ENCODE data around the gene TTLL12.

The TTLL12 gene

GRCh38 chr22:43198126-43198525 lies 11.2 kb upstream of the TTLL12 start:
- no peak for DNase-seq

- DNase-seq, result no peak
Measured at GRCh38 chr22:43197271-43197941, 10.5 kb upstream of the TTLL12 start.

GRCh38 chr22:43191831-43192230 lies 4.9 kb upstream of the TTLL12 start:
- no peak for DNase-seq

DNA sequence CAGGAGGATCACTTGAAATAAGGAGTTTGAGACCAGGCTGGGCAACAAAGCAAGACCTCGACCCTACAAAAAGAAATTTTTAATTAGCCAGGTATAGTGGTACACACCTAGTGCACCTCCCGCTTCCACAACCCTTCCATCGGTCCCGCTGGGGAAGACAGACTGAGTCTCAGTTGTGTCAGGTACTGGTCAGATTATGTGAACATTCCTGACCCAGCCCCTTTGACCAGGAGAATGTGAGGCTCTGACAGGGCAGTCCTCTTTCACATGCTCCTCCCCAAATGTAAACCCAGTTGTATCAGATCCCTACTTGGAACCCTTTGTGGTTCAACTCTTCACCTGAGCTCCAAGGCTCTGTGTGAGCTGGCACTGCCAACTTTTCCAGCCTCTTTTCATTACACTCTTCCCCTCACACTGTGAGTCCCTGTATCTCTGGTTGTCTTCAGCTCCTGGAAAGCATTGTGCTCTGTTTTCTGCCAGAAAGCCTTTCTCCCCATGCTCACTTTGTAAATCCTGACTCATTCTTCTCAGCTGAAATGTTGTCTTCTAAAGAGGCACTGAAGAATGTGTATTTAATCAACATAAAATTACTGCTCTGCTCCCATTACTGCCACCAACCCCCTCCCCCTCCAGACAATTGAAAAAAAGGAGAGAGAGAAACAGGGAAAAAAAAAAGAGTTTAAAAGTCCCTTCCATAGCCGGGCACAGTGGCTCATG lies 2.1 kb upstream of the TTLL12 start:
- no peak for DNase-seq

GRCh38 chr22:43187171-43188099 lies 501 bp upstream of the TTLL12 start:
- DNase-seq, result peak; percentile 81

- no peak for DNase-seq
Measured at GRCh38 chr22:43185860-43186261, 1.1 kb downstream of the TTLL12 start.

GRCh38 chr22:43183496-43184277 lies 3.2 kb downstream of the TTLL12 start:
- no peak for DNase-seq

DNA sequence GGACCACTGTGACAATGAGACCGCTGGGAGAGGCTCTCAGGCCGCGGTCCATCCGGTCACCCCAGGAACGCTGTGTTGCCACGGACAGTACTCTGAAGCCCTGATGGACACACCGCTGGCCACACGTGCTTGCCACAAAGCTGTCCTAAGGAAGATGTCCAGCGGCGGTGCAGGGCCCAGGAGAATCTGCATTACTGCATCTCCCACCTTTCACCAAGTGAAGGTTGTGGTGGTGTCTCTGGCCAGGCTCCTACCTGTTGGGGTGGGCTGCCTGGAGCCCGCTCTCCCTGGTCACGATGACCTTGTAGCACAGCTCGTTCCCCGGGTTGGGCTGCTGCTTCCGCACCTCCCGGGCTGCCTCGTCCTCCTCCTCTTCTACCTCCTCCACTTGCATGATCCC lies 4.2 kb downstream of the TTLL12 start:
- DNase-seq, result no peak

DNA sequence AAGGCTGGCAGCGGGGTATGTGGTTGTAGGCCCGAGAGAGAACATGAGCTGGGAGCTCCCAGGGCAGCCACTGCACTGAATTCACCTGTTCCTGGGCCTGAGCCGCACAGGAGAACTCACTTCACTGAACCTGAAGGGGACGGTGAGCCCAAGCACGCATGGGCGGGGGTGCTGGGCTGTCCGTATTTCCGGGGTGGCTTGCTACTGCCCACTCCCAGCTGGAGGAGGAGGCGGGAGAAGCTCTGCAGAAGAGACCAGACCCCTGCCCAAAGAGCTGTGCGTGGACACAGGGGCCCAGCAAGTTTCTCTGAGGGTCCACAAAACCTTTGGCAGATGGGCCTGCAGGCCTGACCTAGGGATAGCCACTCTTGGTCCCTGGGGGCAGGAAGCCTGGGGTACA lies 4.8 kb downstream of the TTLL12 start:
- no peak for DNase-seq

- DNase-seq, result no peak
Measured at GRCh38 chr22:43181321-43182076, 5.4 kb downstream of the TTLL12 start.

GRCh38 chr22:43180670-43181069 lies 6.3 kb downstream of the TTLL12 start:
- no peak for DNase-seq

- DNase-seq, result no peak
Measured at GRCh38 chr22:43179911-43180195, 7.1 kb downstream of the TTLL12 start.

DNA sequence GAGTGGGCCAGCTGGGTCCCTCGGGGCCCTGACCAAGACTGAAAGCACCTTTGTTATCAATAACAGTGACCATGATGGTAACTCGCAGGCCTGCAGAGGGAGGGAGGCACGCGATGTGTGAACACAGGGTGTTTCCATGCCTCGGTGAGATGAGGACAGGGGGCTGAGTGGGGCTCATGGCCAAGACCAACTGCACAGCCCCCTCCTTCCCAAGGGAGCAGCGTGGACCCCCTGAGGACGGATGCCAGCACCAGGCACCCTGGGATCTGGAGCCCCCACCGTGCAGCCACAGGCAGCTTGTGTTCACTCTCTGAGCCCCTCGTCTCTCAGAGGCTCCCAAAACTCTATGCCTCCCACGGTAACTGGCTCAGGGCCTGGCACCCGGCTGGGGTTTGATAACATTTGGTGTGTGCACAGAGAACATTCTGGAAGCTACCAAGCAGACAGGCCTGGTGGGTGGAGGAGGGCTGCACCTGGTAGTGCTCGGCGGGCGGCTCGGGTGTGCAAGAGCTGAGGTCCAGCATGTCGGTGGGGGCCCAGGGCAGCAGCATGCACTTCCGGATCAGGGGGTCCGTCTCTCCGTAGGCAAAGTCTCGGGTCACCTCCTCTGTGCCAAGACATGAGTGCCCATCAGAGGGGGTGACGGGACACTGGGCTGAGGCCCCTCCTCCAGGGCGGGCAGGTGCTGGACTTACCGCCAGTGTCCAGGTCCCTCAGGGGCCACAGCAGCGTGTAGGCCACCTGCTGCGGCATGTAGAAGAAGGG lies 7.6 kb downstream of the TTLL12 start:
- DNase-seq, result no peak

GRCh38 chr22:43177479-43177878 lies 9.5 kb downstream of the TTLL12 start:
- no peak for DNase-seq

DNA sequence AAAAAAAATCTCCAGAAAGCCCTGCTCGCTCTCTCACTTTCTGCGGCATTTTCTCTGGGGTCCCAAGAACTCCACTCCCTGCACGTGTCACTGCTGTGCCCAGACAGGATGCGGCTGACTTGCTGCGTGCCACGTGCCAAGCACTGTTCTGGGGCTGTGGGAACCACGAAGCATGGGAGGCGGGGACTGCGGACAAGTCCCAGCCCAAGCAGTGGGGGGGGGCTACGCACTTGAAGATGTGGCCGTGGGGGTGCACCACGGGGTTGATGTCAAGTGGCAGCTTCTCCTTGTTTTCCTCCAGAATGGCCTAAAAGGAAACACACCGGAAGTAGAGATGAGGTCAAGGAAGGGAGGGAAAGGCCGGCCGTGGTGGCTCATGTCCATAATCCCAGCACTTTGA lies 10.8 kb downstream of the TTLL12 start:
- DNase-seq, result no peak

- DNase-seq, result no peak
Measured at GRCh38 chr22:43174941-43175531, 11.9 kb downstream of the TTLL12 start.

DNA sequence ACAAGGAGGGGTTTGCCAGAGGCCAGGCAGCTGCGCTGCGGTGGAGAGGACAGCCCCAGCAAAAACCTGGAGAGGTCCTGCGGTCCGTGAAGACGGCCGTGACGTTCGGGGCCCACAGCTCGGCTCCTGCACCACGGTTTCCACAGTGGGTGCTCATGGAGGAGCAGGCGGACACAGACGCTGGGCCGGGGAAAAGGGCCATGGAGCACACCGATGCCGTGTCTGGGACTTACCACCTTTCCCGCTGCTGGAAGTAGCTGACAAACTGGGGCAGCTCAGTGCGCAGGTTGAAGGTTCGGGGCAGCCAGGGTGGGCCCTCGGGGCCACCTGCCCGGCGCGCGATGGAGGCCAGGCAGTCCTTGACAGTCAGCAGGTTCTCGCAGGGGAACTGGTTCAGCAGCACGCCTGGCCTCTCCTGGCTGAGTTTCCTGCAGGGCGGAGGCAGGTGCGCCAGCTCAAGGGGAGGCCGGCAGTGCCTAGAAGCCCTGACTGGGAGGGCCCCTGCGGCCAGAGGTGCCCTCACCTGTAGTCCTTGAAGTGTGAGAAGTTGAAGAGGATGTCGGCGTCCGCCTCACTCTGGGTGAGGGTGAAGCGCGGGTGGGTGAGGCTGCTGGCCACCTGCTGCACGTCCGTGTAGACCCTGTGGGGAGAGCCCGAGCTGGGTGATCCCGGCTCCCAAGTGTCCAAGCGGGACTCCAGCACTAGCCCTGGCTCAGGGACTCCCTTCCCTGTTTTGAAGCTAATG lies 12.8 kb downstream of the TTLL12 start:
- no peak for DNase-seq

GRCh38 chr22:43173566-43173965 lies 13.4 kb downstream of the TTLL12 start:
- DNase-seq, result no peak

DNA sequence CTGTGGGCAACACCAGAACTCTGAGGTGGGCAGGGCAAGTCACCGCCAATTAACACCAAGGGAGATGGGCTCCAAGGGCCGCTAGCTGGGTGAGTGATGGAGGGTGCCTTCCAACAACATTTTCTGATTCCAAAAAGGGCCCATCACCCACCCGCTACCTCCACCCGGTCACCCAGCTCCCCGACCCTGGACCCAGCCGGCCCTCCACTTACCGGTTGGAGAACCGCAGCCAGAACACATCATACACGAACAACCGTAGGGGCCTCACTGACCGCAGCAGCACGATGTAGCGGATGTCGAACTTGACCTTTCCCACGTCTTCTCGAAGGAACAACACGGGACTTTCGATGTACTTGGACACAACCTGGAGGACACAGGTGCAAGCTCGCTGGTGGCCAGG lies 14.7 kb downstream of the TTLL12 start:
- DNase-seq, result no peak

GRCh38 chr22:43171607-43172006 lies 15.3 kb downstream of the TTLL12 start:
- no peak for DNase-seq

All from NCI-H2107 (cell line).